Measurements from ENCODE around the gene NUP160. TPM values are rescaled to one million over a fixed set of nuclear protein-coding genes. Genes with fewer than 3 reads are reported as not detected.

Gene NUP160
- total RNA-seq, 1 donor from 2014 or later, result 40.4 TPM

DNA sequence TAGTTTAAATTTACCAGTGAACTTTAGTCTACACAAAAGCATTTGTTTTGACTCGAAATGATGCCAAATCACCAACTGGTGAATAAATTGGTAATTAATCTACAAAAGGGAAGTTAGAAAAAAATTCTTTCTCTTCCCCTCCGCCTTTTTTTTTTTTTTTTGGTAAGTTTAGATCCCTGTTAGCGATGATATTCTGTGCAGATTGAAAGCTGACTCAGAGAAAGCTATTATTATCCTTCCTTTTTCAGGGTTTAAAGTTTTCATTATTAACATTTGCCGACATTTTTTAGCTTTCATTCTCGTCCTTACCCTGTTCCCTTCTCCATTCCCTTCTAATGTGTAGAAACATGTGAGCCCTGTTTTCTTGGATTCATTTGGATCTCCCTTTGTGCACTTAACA lies 16.8 kb upstream of the NUP160 start:
- Histone ChIP-seq H3K9me3 (no peaks in the 10 kb centered on the region), H3K36me3 (no peaks in the 10 kb centered on the region), H3K27me3 (no peaks in the 10 kb centered on the region), H3K27ac (no peak overlapping the region), H3K4me1 (peaks cover 19% of the 10 kb centered on the region), H3K4me3 (no peak overlapping the region)
- intact Hi-C loops (cut with DNase I), result no loop called here
- TF ChIP-seq, protein P1, sequence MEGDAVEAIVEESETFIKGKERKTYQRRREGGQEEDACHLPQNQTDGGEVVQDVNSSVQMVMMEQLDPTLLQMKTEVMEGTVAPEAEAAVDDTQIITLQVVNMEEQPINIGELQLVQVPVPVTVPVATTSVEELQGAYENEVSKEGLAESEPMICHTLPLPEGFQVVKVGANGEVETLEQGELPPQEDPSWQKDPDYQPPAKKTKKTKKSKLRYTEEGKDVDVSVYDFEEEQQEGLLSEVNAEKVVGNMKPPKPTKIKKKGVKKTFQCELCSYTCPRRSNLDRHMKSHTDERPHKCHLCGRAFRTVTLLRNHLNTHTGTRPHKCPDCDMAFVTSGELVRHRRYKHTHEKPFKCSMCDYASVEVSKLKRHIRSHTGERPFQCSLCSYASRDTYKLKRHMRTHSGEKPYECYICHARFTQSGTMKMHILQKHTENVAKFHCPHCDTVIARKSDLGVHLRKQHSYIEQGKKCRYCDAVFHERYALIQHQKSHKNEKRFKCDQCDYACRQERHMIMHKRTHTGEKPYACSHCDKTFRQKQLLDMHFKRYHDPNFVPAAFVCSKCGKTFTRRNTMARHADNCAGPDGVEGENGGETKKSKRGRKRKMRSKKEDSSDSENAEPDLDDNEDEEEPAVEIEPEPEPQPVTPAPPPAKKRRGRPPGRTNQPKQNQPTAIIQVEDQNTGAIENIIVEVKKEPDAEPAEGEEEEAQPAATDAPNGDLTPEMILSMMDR (IDR thresholded peaks at IDR 0.05), result no peak
- ATAC-seq (no peak), DNase-seq (no peak)

DNA sequence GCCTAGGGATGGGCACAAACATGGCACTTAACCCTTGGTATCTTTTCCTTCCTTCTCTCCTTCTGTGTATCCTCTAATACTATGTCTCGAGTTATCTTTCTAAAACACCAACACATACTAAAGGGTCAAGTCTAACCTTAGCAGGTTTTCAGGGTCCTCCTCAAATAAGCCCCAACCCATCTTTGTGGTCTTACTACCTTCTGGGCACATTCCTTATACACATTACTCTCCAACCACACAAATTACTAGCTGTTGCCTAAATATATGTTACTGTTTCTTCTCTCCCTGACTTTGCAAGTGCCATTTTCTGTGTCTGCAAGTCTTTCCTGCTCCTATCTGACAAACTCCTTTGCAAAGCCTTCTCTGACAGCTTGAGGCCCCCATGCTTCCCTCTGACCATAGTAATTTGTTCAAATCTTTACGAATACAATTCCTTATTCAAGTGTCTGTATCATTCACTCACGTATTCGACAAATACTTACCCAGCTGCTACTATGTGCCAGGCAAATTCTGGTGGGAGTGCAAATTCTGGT lies 15.8 kb upstream of the NUP160 start:
- peaks cover 19% of the 10 kb centered on the region for H3K4me1 ChIP-seq
- H3K4me3 ChIP-seq, result no peak overlapping the region
- no peaks in the 10 kb centered on the region for H3K27me3 ChIP-seq
- no peaks in the 10 kb centered on the region for H3K36me3 ChIP-seq
- intact Hi-C loops (cut with DNase I), result no loop called here
- peak overlapping the region; percentile 55 for H3K27ac ChIP-seq
- DNase-seq (no peak), ATAC-seq (no peak)
- no peaks in the 10 kb centered on the region for H3K9me3 ChIP-seq
- TF ChIP-seq, protein P1 (IDR thresholded peaks at IDR 0.05), result no peak

DNA sequence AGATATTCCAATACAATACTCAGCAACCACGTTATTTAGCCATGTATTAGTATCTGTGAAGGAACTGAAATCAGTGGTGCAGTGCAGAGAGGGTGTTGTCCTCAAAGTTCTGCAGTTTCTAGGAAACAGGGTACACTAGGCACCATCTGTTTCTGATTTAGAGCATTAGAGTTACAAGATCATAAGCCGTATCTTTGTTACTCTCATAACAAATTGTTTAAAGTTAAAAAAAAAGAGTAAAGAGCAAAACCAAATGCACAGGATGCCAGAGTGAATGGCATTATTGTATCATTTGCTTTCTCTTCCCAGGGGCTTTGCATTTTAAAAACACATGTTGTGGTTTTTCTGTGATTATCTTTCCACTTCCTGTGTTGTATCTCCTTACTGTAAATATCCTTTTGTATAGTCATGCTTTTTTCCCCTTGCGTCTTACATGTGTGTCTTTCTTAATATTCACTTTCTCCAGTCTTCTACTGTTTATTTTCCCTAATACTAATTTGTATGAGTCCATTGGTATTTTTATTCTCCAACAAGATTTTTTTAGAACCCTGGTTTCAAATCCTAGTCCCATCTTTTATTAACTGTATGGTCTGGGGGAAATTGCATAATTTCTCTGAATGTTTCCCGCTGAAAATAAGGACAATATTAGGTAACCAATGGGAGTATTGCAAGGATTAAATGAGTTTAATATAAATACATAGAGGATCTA lies 15.2 kb upstream of the NUP160 start:
- Histone ChIP-seq H3K36me3 (no peaks in the 10 kb centered on the region), H3K9me3 (no peaks in the 10 kb centered on the region), H3K27me3 (no peaks in the 10 kb centered on the region), H3K27ac (peak overlapping the region; percentile 55), H3K4me3 (no peak overlapping the region), H3K4me1 (peaks cover 19% of the 10 kb centered on the region)
- DNase-seq, result no peak
- intact Hi-C loops (cut with DNase I), result no loop called here
- TF ChIP-seq, protein P1 (IDR thresholded peaks at IDR 0.05), result no peak
- ATAC-seq, result peak; percentile 74

DNA sequence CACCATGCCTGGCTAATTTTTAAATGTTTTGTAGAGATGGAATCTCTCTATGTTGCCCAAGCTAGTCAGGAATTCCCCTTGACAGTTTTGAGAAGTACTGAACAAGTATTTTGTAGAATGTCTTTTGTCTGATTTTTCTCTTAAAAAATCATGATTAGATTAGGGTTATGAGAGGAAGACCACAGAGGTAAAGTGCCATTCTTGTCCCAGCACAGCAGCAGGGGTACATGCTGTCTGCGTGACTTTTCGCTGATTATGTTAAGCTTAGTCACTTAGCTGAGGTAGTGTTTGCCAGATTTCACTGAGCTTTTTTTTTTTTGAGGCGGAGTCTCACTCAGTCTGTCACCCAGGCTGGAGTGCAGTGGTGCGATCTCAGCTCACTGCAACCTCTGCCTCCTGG lies 13.6 kb upstream of the NUP160 start:
- peak; percentile 64 for ATAC-seq
- Histone ChIP-seq H3K4me1 (peaks cover 19% of the 10 kb centered on the region), H3K4me3 (no peak overlapping the region), H3K9me3 (no peaks in the 10 kb centered on the region), H3K36me3 (no peaks in the 10 kb centered on the region), H3K27ac (no peak overlapping the region), H3K27me3 (no peaks in the 10 kb centered on the region)
- no peak for DNase-seq
- TF ChIP-seq, protein P1 (IDR thresholded peaks at IDR 0.05), result no peak
- intact Hi-C loops (cut with DNase I), result no loop called here

DNA sequence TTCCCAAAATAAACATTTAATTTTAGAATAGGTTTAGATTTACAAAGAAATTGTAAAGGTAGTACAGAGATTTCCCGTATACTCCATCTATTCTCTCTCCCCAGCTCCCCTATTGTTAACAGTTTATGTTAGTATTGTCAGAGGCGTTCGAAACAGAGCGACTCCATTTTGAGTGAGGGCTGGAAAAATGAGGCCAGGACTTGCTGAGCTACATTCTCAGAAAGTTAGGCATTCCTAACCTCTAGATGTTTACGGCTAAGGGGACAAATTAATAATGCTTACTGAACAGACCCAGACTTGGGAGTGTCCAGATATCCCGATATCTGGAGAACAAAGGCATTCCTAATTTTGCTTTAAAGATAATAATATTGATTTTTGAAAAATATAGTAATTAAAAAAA lies 12.4 kb upstream of the NUP160 start:
- no peak overlapping the region for H3K27ac ChIP-seq
- no peak for DNase-seq
- no peaks in the 10 kb centered on the region for H3K36me3 ChIP-seq
- no peak overlapping the region for H3K4me3 ChIP-seq
- no peaks in the 10 kb centered on the region for H3K27me3 ChIP-seq
- peaks cover 19% of the 10 kb centered on the region for H3K4me1 ChIP-seq
- ATAC-seq, result no peak
- TF ChIP-seq, protein P1 (IDR thresholded peaks at IDR 0.05), result no peak
- H3K9me3 ChIP-seq, result no peaks in the 10 kb centered on the region
- intact Hi-C loops (cut with DNase I), result no loop called here
